Measurements from ENCODE around the gene KHK. TPM values are rescaled to one million over a fixed set of nuclear protein-coding genes. Genes with fewer than 3 reads are reported as not detected.

Gene KHK
- total and polyA plus RNA-seq, 9 of the 15 experiments (the other 6 are each of a cell fraction or from before 2014, with no cell fraction given), result 1.5 to 10.7 (median 5.2) TPM

- TF ChIP-seq ZNF277 (CRISPR knock-in tag; IDR thresholded peaks at IDR 0.05; ENCODE audit: borderline replicate concordance), result no peak
- TF ChIP-seq MAZ (CRISPR knock-in tag; conservative IDR thresholded peaks at IDR 0.05 in 1 of 2, IDR thresholded peaks at IDR 0.05 in 1 of 2), result peak in 1 of 2 experiments; percentile 31; a peak in 1 of 4 replicates
- TF ChIP-seq MXI1 (IDR thresholded peaks at IDR 0.05; ENCODE audit: low read depth, low read length), result no peak
- peak; percentile 8; the same call in 1 of the 2 replicates for TF ChIP-seq FOXP1 (CRISPR knock-in tag; IDR thresholded peaks at IDR 0.05)
- peak; percentile 66 for TF ChIP-seq BHLHE40 (IDR thresholded peaks at IDR 0.05; ENCODE audit: low read length)
- peak; percentile 75 for TF ChIP-seq REST (IDR thresholded peaks at IDR 0.05; ENCODE audit: borderline replicate concordance)
- no peak for TF ChIP-seq REST (CRISPR knock-in tag; IDR thresholded peaks at IDR 0.05; ENCODE audit: low read depth)
- TF ChIP-seq CTCF (IDR thresholded peaks at IDR 0.05 in 2 of 3, conservative IDR thresholded peaks at IDR 0.05 in 1 of 3; ENCODE audit: insufficient read depth in 2 of 3, low read depth in 1 of 3, low read length in 3 of 3), result peak; percentile 57 to 65 (median 63)
- no peak for TF ChIP-seq ZNF282 (CRISPR knock-in tag; IDR thresholded peaks at IDR 0.05)
- TF ChIP-seq ZMIZ1 (IDR thresholded peaks at IDR 0.05; ENCODE audit: low read depth in 2 of 2, low read length in 2 of 2), result no peak
- TF ChIP-seq ZEB2 (IDR thresholded peaks at IDR 0.05), result no peak
- TF ChIP-seq C11orf30 (IDR thresholded peaks at IDR 0.05; ENCODE audit: low read depth), result peak; percentile 54
- 0 out of 2 replicates have a peak, but pooled peaks have one; percentile 18 for TF ChIP-seq TCF3 (CRISPR knock-in tag; IDR thresholded peaks at IDR 0.05)
- no peak for TF ChIP-seq ZNF41 (CRISPR knock-in tag; conservative IDR thresholded peaks at IDR 0.05)
Observed at GRCh38 chr2:27085673-27086089, 891 bp upstream of the KHK start (continued).
